Naive thymus-derived CD8-positive, alpha-beta T cell (primary cell): ENCODE data around the gene ASPHD1. TPM values are rescaled to one million over a fixed set of nuclear protein-coding genes. Genes with fewer than 3 reads are reported as not detected.
A peak's percentile ranks its signal among the peaks of the same experiment; 100 is the strongest.
"Not testable (repeated sequence)": the region's sequence is repeated elsewhere in the genome, so short reads cannot be mapped to it uniquely, and the experiment has no call there.

Source experiments
- ATAC-seq, 2 donors: fragments of 150-1000 bp; cut with Tn5 transposase in 1 of 2; sonication (Bioruptor Pico), chemical (Tn5 transposase) in 1 of 2; 1 replicate in 1 of 2; 2 replicates in 1 of 2; pipeline ENCODE4 v1.10.0; 2021; ENCODE audit warnings: mild to moderate bottlenecking in 2 of 2, moderate library complexity in 2 of 2
- POLR2A ChIA-PET: fragments of 350-600 bp; sonication (Branson Sonifier 250); formaldehyde crosslinking; loops from one replicate; lab custom pipeline; 2021; ENCODE audit warnings: antibody characterized with exemption; lab: Charles Lee
- DNase-seq, 10 donors: peaks; one replicate each; pipeline versions ENCODE4 v3.0.0 to v3.0.0-alpha.2; 2020 to 2022
- H3K27ac Mint-ChIP-seq, 10 donors: one replicate each; pipeline ENCODE4 v1.8.0; 2020 to 2022; ENCODE audit warnings: mild to moderate bottlenecking in 10 of 10, mixed read lengths in 10 of 10, moderate library complexity in 4 of 10, inconsistent platforms in 1 of 10
- H3K27me3 Mint-ChIP-seq, 5 donors: one replicate each; pipeline ENCODE4 v1.8.0; 2021 to 2022; ENCODE audit warnings: mixed read lengths in 5 of 5
- H3K36me3 Mint-ChIP-seq, 3 donors: one replicate each; pipeline ENCODE4 v1.8.0; 2020 to 2022; ENCODE audit warnings: mixed read lengths in 3 of 3, mild to moderate bottlenecking in 2 of 3, inconsistent platforms in 1 of 3
- H3K4me1 Mint-ChIP-seq, 4 donors: one replicate each; pipeline ENCODE4 v1.8.0; 2021 to 2022; ENCODE audit warnings: mixed read lengths in 4 of 4
- H3K4me3 Mint-ChIP-seq, 10 donors: one replicate each; pipeline ENCODE4 v1.8.0; 2020 to 2022; ENCODE audit warnings: mild to moderate bottlenecking in 10 of 10, mixed read lengths in 10 of 10, moderate library complexity in 6 of 10, inconsistent platforms in 1 of 10
- H3K9me3 Mint-ChIP-seq, 9 donors: one replicate each; pipeline ENCODE4 v1.8.0; 2020 to 2022; ENCODE audit warnings: mixed read lengths in 9 of 9, mild to moderate bottlenecking in 3 of 9, inconsistent platforms in 1 of 9, moderate library complexity in 1 of 9
- polyA plus RNA-seq, 3 donors: library from polyadenylated mRNA; unstranded; fragments of 300-500 nt; fragmentation: Illumina TruSeq; gene quantifications; one replicate each; pipeline ENCODE4 v1.2.3, GENCODE V29; 2021
- total RNA-seq, 8 experiments: library from RNA in 2 of 8; stranded (reverse) in 2 of 8; gene quantifications; one replicate each; pipeline ENCODE4 v1.2.3 and lab custom pipeline; 2021 to 2026

ASPHD1 gene
- total and polyA plus RNA-seq, 5 experiments from 2014 or later = not detected

GRCh38 chr16:29881050-29881449 is 19.2 kb upstream of the ASPHD1 start:
- Mint-ChIP-seq H3K4me1 (peaks cover 6 to 22% (median 18%) of the 10 kb centered on the region in 4 donors), H3K36me3 (no peaks in the 10 kb centered on the region), H3K27ac (no peak overlapping the region), H3K9me3 (no peaks in the 10 kb centered on the region), H3K4me3 (no peak overlapping the region), H3K27me3 (peaks cover 8 to 47% (median 31%) of the 10 kb centered on the region in 5 donors)
- ATAC-seq = no peak
- POLR2A ChIA-PET = interaction anchor here (0.6 to 0.7 kb wide), 2 partner anchors 74 to 197 kb away, joined by 3 read pairs; no protein-coding TSS in a partner anchor
- no peak for DNase-seq

DNA sequence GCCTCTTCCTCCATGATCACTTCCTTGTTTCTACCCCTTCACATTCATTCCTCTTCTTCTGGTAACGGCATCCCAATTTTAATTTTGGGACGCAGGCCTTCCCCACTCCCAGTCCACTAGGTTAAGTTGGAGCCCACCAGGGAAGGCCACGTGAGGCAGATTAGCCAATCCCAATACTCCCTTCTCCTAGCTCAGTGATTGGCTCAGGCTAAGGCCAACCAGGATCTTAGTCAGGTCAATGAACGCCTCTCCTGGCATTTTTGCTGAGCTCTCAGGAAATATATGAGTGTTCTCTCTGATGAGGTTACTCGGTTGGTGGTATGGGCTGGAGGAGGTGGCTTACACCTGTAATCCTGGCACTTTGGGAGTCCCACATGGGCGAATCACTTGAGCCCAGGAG is 16.3 kb upstream of the ASPHD1 start:
- no peaks in the 10 kb centered on the region for H3K4me1 Mint-ChIP-seq
- no peaks in the 10 kb centered on the region for H3K36me3 Mint-ChIP-seq
- peaks cover 4 to 28% (median 22%) of the 10 kb centered on the region in 5 donors for H3K27me3 Mint-ChIP-seq
- no peak overlapping the region for H3K4me3 Mint-ChIP-seq
- ATAC-seq (no peak), DNase-seq (no peak)
- H3K9me3 Mint-ChIP-seq = no peaks in the 10 kb centered on the region
- H3K27ac Mint-ChIP-seq = no peak overlapping the region
- POLR2A ChIA-PET = no interaction called here

GRCh38 chr16:29889372-29889771 is 10.9 kb upstream of the ASPHD1 start:
- H3K27me3 Mint-ChIP-seq, DNase-seq, H3K4me1 Mint-ChIP-seq, ATAC-seq, H3K27ac Mint-ChIP-seq, H3K9me3 Mint-ChIP-seq, H3K4me3 Mint-ChIP-seq, H3K36me3 Mint-ChIP-seq: not testable (repeated sequence)
- POLR2A ChIA-PET = interaction anchor here (0.9 kb wide), 1 partner anchor 81 kb away, joined by 3 read pairs; no protein-coding TSS in a partner anchor

DNA sequence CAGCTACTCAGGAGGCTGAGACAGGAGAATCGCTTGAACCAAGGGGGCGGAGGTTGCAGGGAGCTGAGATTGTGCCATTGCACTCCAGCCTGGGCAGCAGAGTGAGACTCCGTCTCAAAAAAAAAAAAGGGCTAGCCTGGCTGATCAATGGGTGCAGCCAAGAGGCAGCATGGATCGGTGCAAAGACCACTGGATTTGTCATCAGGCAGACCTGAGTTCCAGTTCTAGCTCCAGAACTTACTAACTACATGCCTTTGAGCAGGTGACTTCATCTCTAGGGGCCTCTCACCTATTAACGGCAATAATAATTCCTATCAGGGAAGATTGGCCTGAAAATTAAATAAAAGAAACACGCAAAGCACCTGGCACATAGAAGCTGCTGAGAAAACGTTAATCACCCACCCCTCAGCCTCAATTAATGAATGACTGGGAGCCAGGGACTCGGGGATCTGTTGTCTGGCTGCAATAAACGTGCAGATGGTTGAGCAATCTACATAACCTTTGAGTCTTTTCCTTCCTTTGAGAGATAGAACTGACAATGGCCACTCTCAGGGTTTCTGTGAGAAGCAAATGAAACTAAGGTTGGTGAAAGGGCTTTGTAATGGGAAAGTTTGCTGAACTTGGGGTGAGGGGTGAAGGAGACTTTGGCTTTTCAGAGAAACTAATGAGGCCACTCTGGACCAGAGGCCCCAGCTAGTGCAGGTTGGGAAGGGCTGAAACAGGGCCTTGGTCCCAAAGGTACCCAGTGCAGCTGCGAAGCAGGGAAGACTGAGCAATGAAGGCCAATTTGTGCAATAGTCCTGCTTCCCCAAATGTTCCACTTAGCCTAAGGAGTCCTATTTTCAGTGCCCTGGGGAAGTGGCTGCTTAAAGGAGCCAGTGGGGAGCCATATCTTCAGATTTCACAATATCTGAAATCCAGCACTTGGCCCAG is 8.5 kb upstream of the ASPHD1 start:
- Mint-ChIP-seq H3K4me3 (no peak overlapping the region), H3K4me1 (peaks cover 0 to 2% (median 0%) of the 10 kb centered on the region in 4 donors), H3K9me3 (no peaks in the 10 kb centered on the region), H3K27me3 (peaks cover 4 to 23% (median 10%) of the 10 kb centered on the region in 5 donors), H3K27ac (no peak overlapping the region), H3K36me3 (no peaks in the 10 kb centered on the region)
- no peak for ATAC-seq
- POLR2A ChIA-PET = no interaction called here
- DNase-seq = no peak

- H3K36me3 Mint-ChIP-seq = peaks cover 0 to 4% (median 0%) of the 10 kb centered on the region in 3 donors
- no peak for DNase-seq
- POLR2A ChIA-PET = no interaction called here
- H3K27ac Mint-ChIP-seq = no peak overlapping the region
- H3K4me1 Mint-ChIP-seq = peaks cover 0 to 4% (median 2%) of the 10 kb centered on the region in 4 donors
- peaks cover 8 to 30% (median 13%) of the 10 kb centered on the region in 5 donors for H3K27me3 Mint-ChIP-seq
- ATAC-seq = no peak
- H3K4me3 Mint-ChIP-seq = no peak overlapping the region
- peaks cover 0 to 1% (median 0%) of the 10 kb centered on the region in 9 donors for H3K9me3 Mint-ChIP-seq
Measured at GRCh38 chr16:29892458-29892813, 7.9 kb upstream of the ASPHD1 start.

- no peak for ATAC-seq
- DNase-seq = no peak
- Mint-ChIP-seq H3K27me3 (peaks cover 16 to 41% (median 21%) of the 10 kb centered on the region in 5 donors), H3K4me1 (peaks cover 2 to 11% (median 4%) of the 10 kb centered on the region in 4 donors), H3K9me3 (peaks cover 0 to 1% (median 0%) of the 10 kb centered on the region in 9 donors), H3K36me3 (peaks cover 0 to 6% (median 0%) of the 10 kb centered on the region in 3 donors), H3K27ac (no peak overlapping the region), H3K4me3 (no peak overlapping the region)
- POLR2A ChIA-PET = no interaction called here
Measured at GRCh38 chr16:29893553-29893952, 6.7 kb upstream of the ASPHD1 start.

- H3K4me3 Mint-ChIP-seq = no peak overlapping the region
Measured at GRCh38 chr16:29894352-29894751, 5.9 kb upstream of the ASPHD1 start.

DNA sequence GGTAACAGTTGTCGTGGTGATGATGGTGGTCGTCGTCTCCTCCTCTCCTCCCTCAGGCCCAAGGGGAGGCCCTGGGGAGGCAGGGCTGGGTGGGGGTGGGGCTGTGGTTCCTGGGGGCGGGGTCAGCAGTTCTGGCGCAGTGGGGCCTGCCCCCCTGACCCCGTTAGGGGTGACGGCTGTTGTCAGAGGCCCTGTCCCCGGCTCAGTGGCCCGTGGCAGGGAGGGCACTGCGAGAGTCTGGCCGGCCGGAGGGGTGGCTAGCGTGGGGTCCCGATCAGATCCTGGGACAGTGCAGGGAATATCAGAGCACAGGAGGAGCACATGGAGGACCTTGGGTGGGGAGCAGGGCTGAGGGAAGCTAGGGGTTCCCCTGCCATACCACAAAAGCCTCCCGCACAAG is 3.4 kb upstream of the ASPHD1 start:
- DNase-seq (no peak), ATAC-seq (no peak)
- POLR2A ChIA-PET = no interaction called here
- Mint-ChIP-seq H3K4me3 (peak overlapping the region in 1 of 10 donors; percentile 19), H3K36me3 (peaks cover 0 to 6% (median 0%) of the 10 kb centered on the region in 3 donors), H3K27ac (no peak overlapping the region), H3K27me3 (peaks cover 19 to 47% (median 20%) of the 10 kb centered on the region in 5 donors), H3K4me1 (peaks cover 6 to 25% (median 9%) of the 10 kb centered on the region in 4 donors), H3K9me3 (peaks cover 0 to 1% (median 0%) of the 10 kb centered on the region in 9 donors)

More at GRCh38 chr16:29894352-29894751, 5.9 kb upstream of the ASPHD1 start:
- ATAC-seq = no peak
- POLR2A ChIA-PET = no interaction called here
- H3K36me3 Mint-ChIP-seq = peaks cover 0 to 6% (median 0%) of the 10 kb centered on the region in 3 donors
- DNase-seq = no peak
- peak overlapping the region in 1 of 10 donors; percentile 36 for H3K27ac Mint-ChIP-seq
- H3K4me1 Mint-ChIP-seq = peaks cover 2 to 15% (median 4%) of the 10 kb centered on the region in 4 donors
- H3K27me3 Mint-ChIP-seq = peaks cover 19 to 47% (median 20%) of the 10 kb centered on the region in 5 donors
- H3K9me3 Mint-ChIP-seq = peaks cover 0 to 1% (median 0%) of the 10 kb centered on the region in 9 donors

GRCh38 chr16:29897333-29897732 is 3.0 kb upstream of the ASPHD1 start:
- Mint-ChIP-seq H3K27ac (peak overlapping the region in 1 of 10 donors; percentile 65), H3K9me3 (peaks cover 0 to 1% (median 0%) of the 10 kb centered on the region in 9 donors), H3K36me3 (peaks cover 0 to 6% (median 0%) of the 10 kb centered on the region in 3 donors), H3K4me3 (no peak overlapping the region), H3K4me1 (peaks cover 6 to 25% (median 9%) of the 10 kb centered on the region in 4 donors), H3K27me3 (peaks cover 19 to 47% (median 21%) of the 10 kb centered on the region in 5 donors)
- DNase-seq (no peak), ATAC-seq (no peak)
- POLR2A ChIA-PET = no interaction called here

GRCh38 chr16:29898135-29898803 is 2.0 kb upstream of the ASPHD1 start:
- H3K27me3 Mint-ChIP-seq = peaks cover 19 to 47% (median 21%) of the 10 kb centered on the region in 5 donors
- peaks cover 6 to 25% (median 9%) of the 10 kb centered on the region in 4 donors for H3K4me1 Mint-ChIP-seq
- no peak for DNase-seq
- H3K36me3 Mint-ChIP-seq = peaks cover 0 to 6% (median 0%) of the 10 kb centered on the region in 3 donors
- H3K4me3 Mint-ChIP-seq = peak overlapping the region in 4 of 10 donors; percentile 41 to 65 (median 51)
- peaks cover 0 to 1% (median 0%) of the 10 kb centered on the region in 9 donors for H3K9me3 Mint-ChIP-seq
- H3K27ac Mint-ChIP-seq = no peak overlapping the region
- no peak for ATAC-seq
- POLR2A ChIA-PET = interaction anchor here (2.2 to 3.5 kb wide), 2 partner anchors 28 to 63 kb away, joined by 7 to 17 read pairs; partner anchors contain the start of genes KCTD13 and TMEM219

- H3K4me3 Mint-ChIP-seq = peak overlapping the region in 4 of 10 donors; percentile 29 to 52 (median 46)
- DNase-seq (no peak), ATAC-seq (no peak)
- peaks cover 19 to 47% (median 21%) of the 10 kb centered on the region in 5 donors for H3K27me3 Mint-ChIP-seq
- H3K27ac Mint-ChIP-seq = no peak overlapping the region
- H3K4me1 Mint-ChIP-seq = peaks cover 8 to 30% (median 11%) of the 10 kb centered on the region in 4 donors
- peaks cover 0 to 6% (median 0%) of the 10 kb centered on the region in 3 donors for H3K36me3 Mint-ChIP-seq
- peaks cover 0 to 1% (median 0%) of the 10 kb centered on the region in 9 donors for H3K9me3 Mint-ChIP-seq
- POLR2A ChIA-PET = interaction anchor here (1.2 to 3.5 kb wide), 5 partner anchors 10 to 98 kb away, joined by 3 to 17 read pairs (median 5); partner anchors contain the start of genes KCTD13, TAOK2 and TMEM219
Measured at GRCh38 chr16:29898804-29899515, 1.3 kb upstream of the ASPHD1 start.
